ENCODE data around the gene RPRD1A. TPM values are rescaled to one million over a fixed set of nuclear protein-coding genes. Genes with fewer than 3 reads are reported as not detected.
"Not testable (repeated sequence)": the region's sequence is repeated elsewhere in the genome, so short reads cannot be mapped to it uniquely, and the experiment has no call there.

RPRD1A gene
- total and polyA plus RNA-seq, 4 donors, result 11.8 to 29.5 (median 16.6) TPM

DNA sequence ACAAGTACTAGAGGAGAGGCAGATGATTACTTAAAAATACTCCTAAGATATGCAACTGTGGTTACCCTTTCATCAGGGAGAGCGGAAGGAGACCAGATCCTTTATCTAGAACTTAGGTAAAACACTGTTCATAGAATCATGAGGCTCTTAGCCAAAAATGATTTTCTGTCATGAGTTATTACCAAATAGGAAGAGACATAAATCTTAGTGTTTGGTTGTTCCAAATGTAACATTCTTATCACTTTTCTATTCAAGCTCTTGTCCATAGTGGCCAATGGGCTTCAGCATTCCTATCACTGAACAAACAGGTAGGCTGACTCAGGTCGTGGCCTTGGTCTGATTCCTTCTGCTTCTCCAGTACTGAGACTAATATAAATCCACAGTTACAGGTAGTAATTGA, 38.5 kb downstream of the RPRD1A start:
- no peak overlapping the region for H3K27ac ChIP-seq (ENCODE audit: low read depth in 1 of 2, low read length in 2 of 2)
- WGBS, result 60% methylated on average over 2 of the region's 2 CpGs
- no peak for DNase-seq (ENCODE audit: low spot score)
- peak in 1 of 2 donors; percentile 6 for TF ChIP-seq RXRA (IDR thresholded peaks at IDR 0.05)
- TF ChIP-seq SP1 (IDR thresholded peaks at IDR 0.05), result no peak
- H3K27me3 ChIP-seq (ENCODE audit: control insufficient read depth in 4 of 4, insufficient read depth in 4 of 4, low read length in 3 of 4), result no peaks in the 10 kb centered on the region
- H3K9ac ChIP-seq (ENCODE audit: low read depth in 1 of 2, low read length in 2 of 2), result no peak overlapping the region
- no peaks in the 10 kb centered on the region for H3K9me3 ChIP-seq (ENCODE audit: control insufficient read depth in 4 of 4, low read length in 3 of 4)
- H3K4me3 ChIP-seq (ENCODE audit: low read depth in 1 of 3, low read length in 3 of 3), result no peak overlapping the region
- H3K4me1 ChIP-seq (ENCODE audit: control insufficient read depth in 4 of 4, insufficient read depth in 4 of 4, low read length in 3 of 4), result peaks cover 0 to 5% (median 3%) of the 10 kb centered on the region in 4 donors
- H3K36me3 ChIP-seq (ENCODE audit: control insufficient read depth in 4 of 4, insufficient read depth in 3 of 4, low read depth in 1 of 4, low read length in 3 of 4), result peaks cover 2 to 17% (median 10%) of the 10 kb centered on the region in 4 donors

- Histone ChIP-seq H3K9ac (ENCODE audit: low read depth in 1 of 2, low read length in 2 of 2) (no peak overlapping the region), H3K27ac (ENCODE audit: low read depth in 1 of 2, low read length in 2 of 2) (no peak overlapping the region), H3K4me3 (ENCODE audit: low read depth in 1 of 3, low read length in 3 of 3) (no peak overlapping the region), H3K36me3 (ENCODE audit: control insufficient read depth in 4 of 4, insufficient read depth in 3 of 4, low read depth in 1 of 4, low read length in 3 of 4) (peaks cover 4 to 15% (median 10%) of the 10 kb centered on the region in 4 donors), H3K9me3 (ENCODE audit: control insufficient read depth in 4 of 4, low read length in 3 of 4) (no peaks in the 10 kb centered on the region), H3K4me1 (ENCODE audit: control insufficient read depth in 4 of 4, insufficient read depth in 4 of 4, low read length in 3 of 4) (peaks cover 0 to 3% (median 0%) of the 10 kb centered on the region in 4 donors), H3K27me3 (ENCODE audit: control insufficient read depth in 4 of 4, insufficient read depth in 4 of 4, low read length in 3 of 4) (no peaks in the 10 kb centered on the region)
- no peak for DNase-seq (ENCODE audit: low spot score)
- WGBS, result 70% methylated on average over 1 of the region's 1 CpG
- TF ChIP-seq HNF4G (IDR thresholded peaks at IDR 0.05), result no peak
- TF ChIP-seq ATF3 (IDR thresholded peaks at IDR 0.05), result no peak
- no peak for TF ChIP-seq NR2F2 (IDR thresholded peaks at IDR 0.05)
- TF ChIP-seq REST (IDR thresholded peaks at IDR 0.05), result no peak
- no peak for TF ChIP-seq CTCF (IDR thresholded peaks at IDR 0.05; ENCODE audit: low read depth, low read length, missing input control)
- TF ChIP-seq RAD21 (IDR thresholded peaks at IDR 0.05), result no peak
- no peak for TF ChIP-seq RXRA (IDR thresholded peaks at IDR 0.05)
- TF ChIP-seq MAX (IDR thresholded peaks at IDR 0.05), result no peak
- TF ChIP-seq FOXA2 (IDR thresholded peaks at IDR 0.05), result no peak
- TF ChIP-seq GABPA (IDR thresholded peaks at IDR 0.05 in 1 of 2, conservative IDR thresholded peaks at IDR 0.05 in 1 of 2), result no peak
These were observed 42.3 kb downstream of the RPRD1A start for GRCh38 chr18:36025025-36025424.

GRCh38 chr18:36024241-36024640, 43.1 kb downstream of the RPRD1A start:
- not testable (repeated sequence) for H3K4me1 ChIP-seq (ENCODE audit: control insufficient read depth in 4 of 4, insufficient read depth in 4 of 4, low read length in 3 of 4); H3K4me3 ChIP-seq (ENCODE audit: low read depth in 1 of 3, low read length in 3 of 3); H3K9ac ChIP-seq (ENCODE audit: low read depth in 1 of 2, low read length in 2 of 2); H3K27ac ChIP-seq (ENCODE audit: low read depth in 1 of 2, low read length in 2 of 2); H3K27me3 ChIP-seq (ENCODE audit: control insufficient read depth in 4 of 4, insufficient read depth in 4 of 4, low read length in 3 of 4); DNase-seq (ENCODE audit: low spot score); H3K9me3 ChIP-seq (ENCODE audit: control insufficient read depth in 4 of 4, low read length in 3 of 4)
- peaks cover 4 to 15% (median 10%) of the 10 kb centered on the region in 4 donors for H3K36me3 ChIP-seq (ENCODE audit: control insufficient read depth in 4 of 4, insufficient read depth in 3 of 4, low read depth in 1 of 4, low read length in 3 of 4)
- 94% methylated on average over 3 of the region's 3 CpGs for WGBS

Measured in liver (tissue), 9 donors.